ENCODE data around the gene ASL. TPM values are rescaled to one million over a fixed set of nuclear protein-coding genes. Genes with fewer than 3 reads are reported as not detected.
"Not testable (repeated sequence)": the region's sequence is repeated elsewhere in the genome, so short reads cannot be mapped to it uniquely, and the experiment has no call there.

Gene ASL
- total and polyA plus RNA-seq, 4 donors = 24.9 to 85.1 (median 58.4) TPM

GRCh38 chr7:66043681-66044497 is 31.7 kb upstream of the ASL start:
- no peaks in the 10 kb centered on the region for H3K36me3 ChIP-seq (ENCODE audit: control insufficient read depth in 4 of 4, insufficient read depth in 4 of 4, low read length in 4 of 4)
- H3K27ac ChIP-seq (ENCODE audit: low read depth in 1 of 2, low read length in 1 of 2) = peak overlapping the region in 1 of 2 donors; percentile 72
- H3K9me3 ChIP-seq (ENCODE audit: control insufficient read depth in 4 of 4, insufficient read depth in 3 of 4, low read length in 3 of 4) = no peaks in the 10 kb centered on the region
- 6 to 7% methylated on average over 48 to 49 of the region's 49 CpGs for WGBS, 2 donors
- peak; percentile 45 to 64 (median 64) for DNase-seq
- ATAC-seq (ENCODE audit: insufficient read depth, low FRiP score) = peak; percentile 55
- H3K27me3 ChIP-seq (ENCODE audit: control insufficient read depth in 3 of 3, insufficient read depth in 3 of 3, low read length in 2 of 3) = no peaks in the 10 kb centered on the region
- H3K4me3 ChIP-seq = no peak overlapping the region
- no peak for TF ChIP-seq CTCF (IDR thresholded peaks at IDR 0.05; ENCODE audit: control extremely low read depth, extremely low read depth)
- H3K4me1 ChIP-seq (ENCODE audit: control insufficient read depth in 5 of 5, insufficient read depth in 5 of 5, low read length in 5 of 5) = peaks cover 0 to 6% (median 0%) of the 10 kb centered on the region in 5 donors
- H3K9ac ChIP-seq (ENCODE audit: insufficient read depth in 1 of 2, low read length in 2 of 2) = no peak overlapping the region

- not testable (repeated sequence) for H3K9me3 ChIP-seq (ENCODE audit: control insufficient read depth in 4 of 4, insufficient read depth in 3 of 4, low read length in 3 of 4); ATAC-seq (ENCODE audit: insufficient read depth, low FRiP score); DNase-seq; H3K9ac ChIP-seq (ENCODE audit: insufficient read depth in 1 of 2, low read length in 2 of 2); H3K4me3 ChIP-seq; H3K27me3 ChIP-seq (ENCODE audit: control insufficient read depth in 3 of 3, insufficient read depth in 3 of 3, low read length in 2 of 3); H3K36me3 ChIP-seq (ENCODE audit: control insufficient read depth in 4 of 4, insufficient read depth in 4 of 4, low read length in 4 of 4); H3K4me1 ChIP-seq (ENCODE audit: control insufficient read depth in 5 of 5, insufficient read depth in 5 of 5, low read length in 5 of 5)
- WGBS, 2 donors = 17 to 18% methylated on average over 17 of the region's 17 CpGs
- H3K27ac ChIP-seq (ENCODE audit: low read depth in 1 of 2, low read length in 1 of 2) = peak overlapping the region in 1 of 2 donors; percentile 24
These were observed 31.1 kb upstream of the ASL start for GRCh38 chr7:66044498-66044854.

- Histone ChIP-seq H3K9ac (ENCODE audit: insufficient read depth in 1 of 2, low read length in 2 of 2) (no peak overlapping the region), H3K27me3 (ENCODE audit: control insufficient read depth in 3 of 3, insufficient read depth in 3 of 3, low read length in 2 of 3) (no peaks in the 10 kb centered on the region), H3K9me3 (ENCODE audit: control insufficient read depth in 4 of 4, insufficient read depth in 3 of 4, low read length in 3 of 4) (no peaks in the 10 kb centered on the region), H3K4me1 (ENCODE audit: control insufficient read depth in 5 of 5, insufficient read depth in 5 of 5, low read length in 5 of 5) (peaks cover 0 to 16% (median 6%) of the 10 kb centered on the region in 5 donors), H3K27ac (ENCODE audit: low read depth in 1 of 2, low read length in 1 of 2) (no peak overlapping the region), H3K36me3 (ENCODE audit: control insufficient read depth in 4 of 4, insufficient read depth in 4 of 4, low read length in 4 of 4) (no peaks in the 10 kb centered on the region), H3K4me3 (no peak overlapping the region)
- WGBS, 2 donors = 79 to 86% methylated on average over 8 of the region's 8 CpGs
- ATAC-seq (ENCODE audit: insufficient read depth, low FRiP score) (no peak), DNase-seq (no peak)
- no peak for TF ChIP-seq CTCF (IDR thresholded peaks at IDR 0.05; ENCODE audit: control extremely low read depth, extremely low read depth)
These were observed 28.2 kb upstream of the ASL start for GRCh38 chr7:66047426-66047825.

- ATAC-seq (ENCODE audit: insufficient read depth, low FRiP score); H3K27me3 ChIP-seq (ENCODE audit: control insufficient read depth in 3 of 3, insufficient read depth in 3 of 3, low read length in 2 of 3); H3K4me3 ChIP-seq; H3K9ac ChIP-seq (ENCODE audit: insufficient read depth in 1 of 2, low read length in 2 of 2); DNase-seq; H3K9me3 ChIP-seq (ENCODE audit: control insufficient read depth in 4 of 4, insufficient read depth in 3 of 4, low read length in 3 of 4); H3K36me3 ChIP-seq (ENCODE audit: control insufficient read depth in 4 of 4, insufficient read depth in 4 of 4, low read length in 4 of 4): not testable (repeated sequence)
- peaks cover 0 to 10% (median 0%) of the 10 kb centered on the region in 5 donors for H3K4me1 ChIP-seq (ENCODE audit: control insufficient read depth in 5 of 5, insufficient read depth in 5 of 5, low read length in 5 of 5)
- peak overlapping the region in 1 of 2 donors; percentile 50 for H3K27ac ChIP-seq (ENCODE audit: low read depth in 1 of 2, low read length in 1 of 2)
- WGBS, 2 donors = 90 to 94% methylated on average over 4 of the region's 4 CpGs
These were observed 25.7 kb upstream of the ASL start for GRCh38 chr7:66049886-66050285.

All from lung (tissue), 12 donors.